Measurements from ENCODE around the gene AHNAK.

AHNAK gene

GRCh38 chr11:62458212-62459002 lies 88.2 kb downstream of the AHNAK start:
- no peak for TF ChIP-seq TEAD4 (IDR thresholded peaks at IDR 0.05)

- TF ChIP-seq ZBTB7A (IDR thresholded peaks at IDR 0.05; ENCODE audit: low read depth) (no peak), EGR1 (IDR thresholded peaks at IDR 0.05) (no peak), REST (IDR thresholded peaks at IDR 0.05; ENCODE audit: low read depth) (no peak), TEAD4 (IDR thresholded peaks at IDR 0.05) (no peak), RAD21 (IDR thresholded peaks at IDR 0.05; ENCODE audit: low read depth) (no peak), CEBPB (IDR thresholded peaks at IDR 0.05) (no peak), TCF12 (IDR thresholded peaks at IDR 0.05; ENCODE audit: low read depth) (no peak), USF1 (IDR thresholded peaks at IDR 0.05) (no peak), TAF1 (IDR thresholded peaks at IDR 0.05; ENCODE audit: low read depth) (no peak), YY1 (IDR thresholded peaks at IDR 0.05; ENCODE audit: low read depth) (no peak), NFIC (IDR thresholded peaks at IDR 0.05) (no peak), MAX (IDR thresholded peaks at IDR 0.05) (no peak), CREB1 (IDR thresholded peaks at IDR 0.05; ENCODE audit: low read depth) (no peak), FOXM1 (IDR thresholded peaks at IDR 0.05; ENCODE audit: borderline replicate concordance, low read depth) (no peak), EP300 (IDR thresholded peaks at IDR 0.05; ENCODE audit: borderline replicate concordance) (no peak)
Measured at GRCh38 chr11:62457478-62457877, 89.1 kb downstream of the AHNAK start.

GRCh38 chr11:62456630-62457029 lies 90.0 kb downstream of the AHNAK start:
- TF ChIP-seq EP300 (IDR thresholded peaks at IDR 0.05; ENCODE audit: borderline replicate concordance) (no peak), USF1 (IDR thresholded peaks at IDR 0.05) (no peak), YY1 (IDR thresholded peaks at IDR 0.05; ENCODE audit: low read depth) (no peak), TAF1 (IDR thresholded peaks at IDR 0.05; ENCODE audit: low read depth) (no peak), CREB1 (IDR thresholded peaks at IDR 0.05; ENCODE audit: low read depth) (no peak), RAD21 (IDR thresholded peaks at IDR 0.05; ENCODE audit: low read depth) (no peak), TCF12 (IDR thresholded peaks at IDR 0.05; ENCODE audit: low read depth) (no peak), MAX (IDR thresholded peaks at IDR 0.05) (no peak), NFIC (IDR thresholded peaks at IDR 0.05) (no peak), REST (IDR thresholded peaks at IDR 0.05; ENCODE audit: low read depth) (no peak), EGR1 (IDR thresholded peaks at IDR 0.05) (no peak), CEBPB (IDR thresholded peaks at IDR 0.05) (no peak), FOXM1 (IDR thresholded peaks at IDR 0.05; ENCODE audit: borderline replicate concordance, low read depth) (no peak), ZBTB7A (IDR thresholded peaks at IDR 0.05; ENCODE audit: low read depth) (no peak)

- TF ChIP-seq TAF1 (IDR thresholded peaks at IDR 0.05; ENCODE audit: low read depth) (no peak), EP300 (IDR thresholded peaks at IDR 0.05; ENCODE audit: borderline replicate concordance) (no peak), USF1 (IDR thresholded peaks at IDR 0.05) (no peak), NFIC (IDR thresholded peaks at IDR 0.05) (no peak), RAD21 (IDR thresholded peaks at IDR 0.05; ENCODE audit: low read depth) (no peak), YY1 (IDR thresholded peaks at IDR 0.05; ENCODE audit: low read depth) (no peak), EGR1 (IDR thresholded peaks at IDR 0.05) (no peak), FOXM1 (IDR thresholded peaks at IDR 0.05; ENCODE audit: borderline replicate concordance, low read depth) (no peak), TCF12 (IDR thresholded peaks at IDR 0.05; ENCODE audit: low read depth) (no peak), CREB1 (IDR thresholded peaks at IDR 0.05; ENCODE audit: low read depth) (no peak), TEAD4 (IDR thresholded peaks at IDR 0.05) (no peak), ZBTB7A (IDR thresholded peaks at IDR 0.05; ENCODE audit: low read depth) (no peak), CEBPB (IDR thresholded peaks at IDR 0.05) (no peak), MAX (IDR thresholded peaks at IDR 0.05) (no peak), REST (IDR thresholded peaks at IDR 0.05; ENCODE audit: low read depth) (no peak)
Measured at GRCh38 chr11:62452839-62453468, 93.7 kb downstream of the AHNAK start.

All from Ishikawa (cell line).